ENCODE measurements around the gene PNLDC1. TPM values are rescaled to one million over a fixed set of nuclear protein-coding genes. Genes with fewer than 3 reads are reported as not detected.

The PNLDC1 gene
- total and polyA plus RNA-seq, 9 of the 15 experiments (the other 6 are each of a cell fraction or from before 2014, with no cell fraction given): 0.12 TPM; not detected in 8

- TF ChIP-seq RBBP5 (IDR thresholded peaks at IDR 0.05; ENCODE audit: borderline replicate concordance, insufficient read depth, low read length, poor library complexity, severe bottlenecking): peak; percentile 95
- no peak for TF ChIP-seq ZNF717 (CRISPR knock-in tag; IDR thresholded peaks at IDR 0.05)
- TF ChIP-seq HDAC3 (IDR thresholded peaks at IDR 0.05; ENCODE audit: borderline replicate concordance, partially characterized antibody): no peak
- TF ChIP-seq FOXJ2 (tag; IDR thresholded peaks at IDR 0.05): peak; percentile 93
- peak; percentile 92 for TF ChIP-seq ZFX (CRISPR knock-in tag; IDR thresholded peaks at IDR 0.05)
- TF ChIP-seq, protein P1, sequence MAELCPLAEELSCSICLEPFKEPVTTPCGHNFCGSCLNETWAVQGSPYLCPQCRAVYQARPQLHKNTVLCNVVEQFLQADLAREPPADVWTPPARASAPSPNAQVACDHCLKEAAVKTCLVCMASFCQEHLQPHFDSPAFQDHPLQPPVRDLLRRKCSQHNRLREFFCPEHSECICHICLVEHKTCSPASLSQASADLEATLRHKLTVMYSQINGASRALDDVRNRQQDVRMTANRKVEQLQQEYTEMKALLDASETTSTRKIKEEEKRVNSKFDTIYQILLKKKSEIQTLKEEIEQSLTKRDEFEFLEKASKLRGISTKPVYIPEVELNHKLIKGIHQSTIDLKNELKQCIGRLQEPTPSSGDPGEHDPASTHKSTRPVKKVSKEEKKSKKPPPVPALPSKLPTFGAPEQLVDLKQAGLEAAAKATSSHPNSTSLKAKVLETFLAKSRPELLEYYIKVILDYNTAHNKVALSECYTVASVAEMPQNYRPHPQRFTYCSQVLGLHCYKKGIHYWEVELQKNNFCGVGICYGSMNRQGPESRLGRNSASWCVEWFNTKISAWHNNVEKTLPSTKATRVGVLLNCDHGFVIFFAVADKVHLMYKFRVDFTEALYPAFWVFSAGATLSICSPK (IDR thresholded peaks at IDR 0.05; ENCODE audit: borderline replicate concordance): no peak
- no peak for TF ChIP-seq EZH2 (IDR thresholded peaks at IDR 0.05; ENCODE audit: borderline replicate concordance, low read depth, low read length)
- TF ChIP-seq SMAD2 (IDR thresholded peaks at IDR 0.05; ENCODE audit: low read depth, low read length): no peak
- TF ChIP-seq ZNF707 (CRISPR knock-in tag; conservative IDR thresholded peaks at IDR 0.05): 0 out of 2 replicates have a peak, but pooled peaks have one; percentile 41
- TF ChIP-seq SOX6 (IDR thresholded peaks at IDR 0.05): peak; percentile 34; the same call in 1 of the 2 replicates
- no peak for TF ChIP-seq CHD1 (IDR thresholded peaks at IDR 0.05; ENCODE audit: low read length)
- TF ChIP-seq NFE2L1 (tag; IDR thresholded peaks at IDR 0.05; ENCODE audit: borderline replicate concordance, low read depth): no peak
- TF ChIP-seq ZBTB5 (IDR thresholded peaks at IDR 0.05): no peak
- TF ChIP-seq ZSCAN32 (CRISPR knock-in tag; IDR thresholded peaks at IDR 0.05): peak; percentile 63; the same call in 1 of the 2 replicates
- TF ChIP-seq STAT5B (CRISPR knock-in tag; IDR thresholded peaks at IDR 0.05): no peak
- no peak; a peak in 1 of 4 replicates for TF ChIP-seq BCLAF1 (IDR thresholded peaks at IDR 0.05; ENCODE audit: borderline replicate concordance in 1 of 2, control insufficient read depth in 1 of 2, low read depth in 2 of 2, low read length in 1 of 2)
- no peak for TF ChIP-seq ZNF57 (CRISPR knock-in tag; IDR thresholded peaks at IDR 0.05)
- no peak for TF ChIP-seq DACH1 (IDR thresholded peaks at IDR 0.05; ENCODE audit: partially characterized antibody)
- TF ChIP-seq, protein P2, sequence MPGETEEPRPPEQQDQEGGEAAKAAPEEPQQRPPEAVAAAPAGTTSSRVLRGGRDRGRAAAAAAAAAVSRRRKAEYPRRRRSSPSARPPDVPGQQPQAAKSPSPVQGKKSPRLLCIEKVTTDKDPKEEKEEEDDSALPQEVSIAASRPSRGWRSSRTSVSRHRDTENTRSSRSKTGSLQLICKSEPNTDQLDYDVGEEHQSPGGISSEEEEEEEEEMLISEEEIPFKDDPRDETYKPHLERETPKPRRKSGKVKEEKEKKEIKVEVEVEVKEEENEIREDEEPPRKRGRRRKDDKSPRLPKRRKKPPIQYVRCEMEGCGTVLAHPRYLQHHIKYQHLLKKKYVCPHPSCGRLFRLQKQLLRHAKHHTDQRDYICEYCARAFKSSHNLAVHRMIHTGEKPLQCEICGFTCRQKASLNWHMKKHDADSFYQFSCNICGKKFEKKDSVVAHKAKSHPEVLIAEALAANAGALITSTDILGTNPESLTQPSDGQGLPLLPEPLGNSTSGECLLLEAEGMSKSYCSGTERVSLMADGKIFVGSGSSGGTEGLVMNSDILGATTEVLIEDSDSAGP (CRISPR knock-in tag; IDR thresholded peaks at IDR 0.05): peak; percentile 26; the same call in 1 of the 2 replicates
These were observed 10.5 kb upstream of the PNLDC1 start, which contains the start of gene TCP1 (continued) for GRCh38 chr6:159789377-159790148.
